WTC11 (cell line): Measurements from ENCODE around the gene AMBP. TPM values are rescaled to one million over a fixed set of nuclear protein-coding genes. Genes with fewer than 3 reads are reported as not detected.

Experiments used
- ATAC-seq: fragments of 200-7000 bp; cut with Tn5 transposase; 2 replicates; pipeline ENCODE4 v1.10.0; 2021; ENCODE audit warnings: mild to moderate bottlenecking, moderate library complexity
- CTCF ChIA-PET: fragments of 300-600 bp; sonication (Branson Sonifier 250); formaldehyde crosslinking; loops from one replicate; lab custom pipeline; 2021; ENCODE audit warnings: antibody characterized with exemption; lab: Charles Lee
- POLR2A ChIA-PET: fragments of 350-600 bp; sonication (Branson Sonifier 250); formaldehyde crosslinking; loops from one replicate; lab custom pipeline; 2021; ENCODE audit warnings: antibody characterized with exemption; lab: Charles Lee
- DNase-seq: peaks from one replicate; pipeline ENCODE4 v3.0.0; 2021; ENCODE audit warnings: low spot score
- H3K27ac Mint-ChIP-seq: 2 replicates; pipeline ENCODE4 v1.8.0; 2021; ENCODE audit warnings: mixed read lengths
- H3K27me3 Mint-ChIP-seq: 2 replicates; pipeline ENCODE4 v1.8.0; 2021; ENCODE audit warnings: low read depth, mild to moderate bottlenecking, moderate library complexity, mixed read lengths
- H3K36me3 Mint-ChIP-seq: 2 replicates; pipeline ENCODE4 v1.8.0; 2021; ENCODE audit warnings: mixed read lengths
- H3K4me1 Mint-ChIP-seq: 2 replicates; pipeline ENCODE4 v1.8.0; 2022; ENCODE audit warnings: mixed read lengths
- H3K4me3 Mint-ChIP-seq: 2 replicates; pipeline ENCODE4 v1.8.0; 2021; ENCODE audit warnings: mild to moderate bottlenecking, moderate library complexity, mixed read lengths
- H3K9me3 Mint-ChIP-seq: 2 replicates; pipeline ENCODE4 v1.8.0; 2021; ENCODE audit warnings: mixed read lengths
- ATF3 ChIP-seq: sonication (generic); formaldehyde crosslinking; conservative IDR thresholded peaks from 2 replicates; pipeline ENCODE4 v1.8.1; 2022; ENCODE audit warnings: mild to moderate bottlenecking, missing genetic modification reagents
- CBFB ChIP-seq: sonication (generic); formaldehyde crosslinking; IDR thresholded peaks from 2 replicates; pipeline ENCODE4 v1.8.1; 2022; ENCODE audit warnings: mild to moderate bottlenecking, low read depth, missing genetic modification reagents
- CREM ChIP-seq: sonication (generic); formaldehyde crosslinking; IDR thresholded peaks from 2 replicates; pipeline ENCODE4 v1.8.1; 2022; ENCODE audit warnings: mild to moderate bottlenecking, missing genetic modification reagents, moderate library complexity
- ELF4 ChIP-seq: sonication (generic); formaldehyde crosslinking; IDR thresholded peaks from 2 replicates; pipeline ENCODE4 v1.8.1; 2022; ENCODE audit warnings: low read depth, mild to moderate bottlenecking, moderate library complexity, missing genetic modification reagents
- FOXJ3 ChIP-seq: sonication (generic); formaldehyde crosslinking; IDR thresholded peaks from 2 replicates; pipeline ENCODE4 v1.9.0; 2021; ENCODE audit warnings: missing genetic modification reagents, mild to moderate bottlenecking, borderline replicate concordance
- HMGA2 ChIP-seq: fragments of 250-450 bp; sonication (Bioruptor Pico); IDR thresholded peaks from 2 replicates; pipeline ENCODE4 v1.4.0; 2021; ENCODE audit warnings: mild to moderate bottlenecking, moderate library complexity
- IRF2 ChIP-seq: sonication (generic); formaldehyde crosslinking; IDR thresholded peaks from 2 replicates; pipeline ENCODE4 v1.8.0; 2022; ENCODE audit warnings: low read depth, missing genetic modification reagents, borderline replicate concordance
- KAT7 ChIP-seq: sonication (generic); formaldehyde crosslinking; IDR thresholded peaks from 2 replicates; pipeline ENCODE4 v1.8.1; 2023; ENCODE audit warnings: missing genetic modification reagents, mild to moderate bottlenecking, borderline replicate concordance
- MXD4 ChIP-seq: fragments of 250-450 bp; sonication (Bioruptor Pico); IDR thresholded peaks from 2 replicates; pipeline ENCODE4 v1.8.0; 2021; ENCODE audit warnings: mild to moderate bottlenecking, moderate library complexity, borderline replicate concordance
- NFE2L1 ChIP-seq: sonication (generic); formaldehyde crosslinking; IDR thresholded peaks from 2 replicates; pipeline ENCODE4 v1.8.1; 2023; ENCODE audit warnings: missing genetic modification reagents
- NR3C1 ChIP-seq: sonication (generic); formaldehyde crosslinking; conservative IDR thresholded peaks from 2 replicates; pipeline ENCODE4 v1.8.1; 2023; ENCODE audit warnings: low read depth, mild to moderate bottlenecking, missing genetic modification reagents
- PRDM15 ChIP-seq: sonication (generic); formaldehyde crosslinking; IDR thresholded peaks from 2 replicates; pipeline ENCODE4 v1.8.0; 2022; ENCODE audit warnings: missing genetic modification reagents
- ZNF138 ChIP-seq: sonication (generic); formaldehyde crosslinking; conservative IDR thresholded peaks from 2 replicates; pipeline ENCODE4 v1.8.1; 2022; ENCODE audit warnings: mild to moderate bottlenecking, moderate library complexity, missing genetic modification reagents
- ZNF263 ChIP-seq: sonication (generic); formaldehyde crosslinking; IDR thresholded peaks from 2 replicates; pipeline ENCODE4 v1.8.1; 2022; ENCODE audit warnings: low read depth, mild to moderate bottlenecking, moderate library complexity, missing genetic modification reagents
- ZNF317 ChIP-seq: sonication (generic); formaldehyde crosslinking; IDR thresholded peaks from 2 replicates; pipeline ENCODE4 v1.8.1; 2023; ENCODE audit warnings: low read depth, mild to moderate bottlenecking, moderate library complexity, missing genetic modification reagents, borderline replicate concordance
- ZNF512 ChIP-seq: sonication (generic); formaldehyde crosslinking; IDR thresholded peaks from 2 replicates; pipeline ENCODE4 v1.8.1; 2022; ENCODE audit warnings: missing genetic modification reagents, borderline replicate concordance
- total RNA-seq: library from RNA; stranded (reverse); gene quantifications from 3 replicates; pipeline ENCODE4 v1.2.3, GENCODE V29; 2021

The AMBP gene
- total RNA-seq, 1 experiment from 2014 or later = 3.3 TPM

- TF ChIP-seq ZNF263 (CRISPR knock-in tag) = no peak
Measured at GRCh38 chr9:114017741-114018715, 60.1 kb downstream of the AMBP start (continued).

- no peak for DNase-seq
- TF ChIP-seq NFE2L1 (CRISPR knock-in tag) (no peak), ATF3 (CRISPR knock-in tag) (no peak), CBFB (no peak), ZNF138 (CRISPR knock-in tag) (no peak), NR3C1 (CRISPR knock-in tag) (no peak), HMGA2 (CRISPR knock-in tag) (no peak), IRF2 (CRISPR knock-in tag) (no peak), ZNF512 (CRISPR knock-in tag) (no peak), PRDM15 (CRISPR knock-in tag) (no peak), CREM (CRISPR knock-in tag) (no peak), ELF4 (CRISPR knock-in tag) (no peak), KAT7 (CRISPR knock-in tag) (no peak), ZNF317 (CRISPR knock-in tag) (no peak)
- Mint-ChIP-seq H3K9me3 (peaks cover 11% of the 10 kb centered on the region), H3K36me3 (peaks cover 27% of the 10 kb centered on the region), H3K4me3 (no peak overlapping the region), H3K4me1 (peaks cover 2% of the 10 kb centered on the region), H3K27ac (no peak overlapping the region), H3K27me3 (no peaks in the 10 kb centered on the region)
- POLR2A ChIA-PET = no interaction called here
- ATAC-seq = no peak
- CTCF ChIA-PET = interaction anchor here (1.1 kb wide), 1 partner anchor 54 kb away, joined by 5 read pairs; no protein-coding TSS in a partner anchor
Measured at GRCh38 chr9:114016629-114017423, 61.3 kb downstream of the AMBP start.

- CTCF ChIA-PET = interaction anchor here (1.1 kb wide), 1 partner anchor 53 kb away, joined by 5 read pairs; no protein-coding TSS in a partner anchor
- H3K4me1 Mint-ChIP-seq = peaks cover 10% of the 10 kb centered on the region
- H3K9me3 Mint-ChIP-seq = peaks cover 11% of the 10 kb centered on the region
- no peak for DNase-seq
- no peak overlapping the region for H3K4me3 Mint-ChIP-seq
- POLR2A ChIA-PET = no interaction called here
- H3K36me3 Mint-ChIP-seq = peaks cover 28% of the 10 kb centered on the region
- no peak for ATAC-seq
- H3K27ac Mint-ChIP-seq = no peak overlapping the region
- no peaks in the 10 kb centered on the region for H3K27me3 Mint-ChIP-seq
- TF ChIP-seq FOXJ3 (CRISPR knock-in tag) = no peak
- no peak for TF ChIP-seq MXD4 (CRISPR knock-in tag)
- TF ChIP-seq HMGA2 (CRISPR knock-in tag) = no peak
Measured at GRCh38 chr9:114016101-114016500, 62.0 kb downstream of the AMBP start.
